Measurements from ENCODE around the gene CENPO. TPM values are rescaled to one million over a fixed set of nuclear protein-coding genes. Genes with fewer than 3 reads are reported as not detected.

Gene CENPO
- 12.3 and 15.2 TPM in 2 replicates for total RNA-seq

GRCh38 chr2:24792874-24793760 is at the start of gene CENPO, which contains the start of gene PTRHD1:
Gene CENPO, plus strand, starts transcription at chr2:24793425. Its CDS starts 495 bp downstream, at chr2:24793920.
Gene PTRHD1, minus strand, starts transcription at chr2:24793391. Its CDS starts 14 bp downstream, at chr2:24793377.

Other genes with a start within 250 kb of the CENPO start
- 13.2 and 38.7 TPM in 2 replicates for gene PTRHD1, start within 50 bp of the CENPO start, total RNA-seq
- 13.6 and 18.4 TPM in 2 replicates for gene ADCY3, start 126.8 kb downstream of the CENPO start, total RNA-seq
- gene DNAJC27, start 178.5 kb downstream of the CENPO start, total RNA-seq, result 0.97 and 3.3 TPM in 2 replicates
- gene EFR3B, start 248.7 kb downstream of the CENPO start, total RNA-seq, result 0.32 and 0.46 TPM in 2 replicates